Activated CD4-positive, alpha-beta T cell treated with anti-CD3 and anti-CD28 coated beads, Interleukin-2, amount 50 U/mL, for 16 hours (primary cell): ENCODE data around the gene MAGOH.
"Not testable (repeated sequence)": the region's sequence is repeated elsewhere in the genome, so short reads cannot be mapped to it uniquely, and the experiment has no call there.

Experiments used
- DNase-seq: peaks from one replicate; pipeline ENCODE4 v3.0.0-alpha.2; 2020

The MAGOH gene

DNA sequence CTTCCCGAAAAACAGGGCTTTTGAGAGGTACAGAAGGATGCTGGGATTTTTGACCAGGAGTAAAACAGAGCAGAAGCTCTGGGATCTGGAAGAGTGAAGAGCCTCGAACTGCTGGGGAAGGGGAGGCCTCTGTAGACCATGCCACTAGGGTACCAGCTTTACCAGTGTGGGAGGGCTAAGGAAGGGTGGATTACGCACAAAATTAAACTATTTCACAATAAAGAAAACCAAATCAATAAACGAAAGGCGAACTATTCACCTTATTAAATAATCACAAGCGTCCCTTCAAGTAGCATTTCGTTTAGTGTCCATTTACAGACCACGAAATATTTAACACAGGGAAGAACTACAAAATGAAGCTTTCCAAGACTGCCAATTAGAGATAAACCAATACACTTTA, 18.6 kb downstream of the MAGOH start:
- DNase-seq = no peak

- DNase-seq = no peak
These were observed 20.1 kb downstream of the MAGOH start for GRCh38 chr1:53218201-53218600.

GRCh38 chr1:53214376-53214940, 23.9 kb downstream of the MAGOH start:
- DNase-seq = no peak

GRCh38 chr1:53210954-53211353, 27.4 kb downstream of the MAGOH start:
- DNase-seq = no peak

DNA sequence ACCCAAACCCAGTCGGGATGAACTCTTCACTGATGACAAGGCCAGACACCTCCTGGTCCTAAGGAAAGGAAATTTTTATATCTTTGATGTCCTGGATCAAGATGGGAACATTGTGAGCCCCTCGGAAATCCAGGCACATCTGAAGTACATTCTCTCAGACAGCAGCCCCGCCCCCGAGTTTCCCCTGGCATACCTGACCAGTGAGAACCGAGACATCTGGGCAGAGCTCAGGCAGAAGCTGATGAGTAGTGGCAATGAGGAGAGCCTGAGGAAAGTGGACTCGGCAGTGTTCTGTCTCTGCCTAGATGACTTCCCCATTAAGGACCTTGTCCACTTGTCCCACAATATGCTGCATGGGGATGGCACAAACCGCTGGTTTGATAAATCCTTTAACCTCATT, 28.0 kb downstream of the MAGOH start:
- no peak for DNase-seq

DNA sequence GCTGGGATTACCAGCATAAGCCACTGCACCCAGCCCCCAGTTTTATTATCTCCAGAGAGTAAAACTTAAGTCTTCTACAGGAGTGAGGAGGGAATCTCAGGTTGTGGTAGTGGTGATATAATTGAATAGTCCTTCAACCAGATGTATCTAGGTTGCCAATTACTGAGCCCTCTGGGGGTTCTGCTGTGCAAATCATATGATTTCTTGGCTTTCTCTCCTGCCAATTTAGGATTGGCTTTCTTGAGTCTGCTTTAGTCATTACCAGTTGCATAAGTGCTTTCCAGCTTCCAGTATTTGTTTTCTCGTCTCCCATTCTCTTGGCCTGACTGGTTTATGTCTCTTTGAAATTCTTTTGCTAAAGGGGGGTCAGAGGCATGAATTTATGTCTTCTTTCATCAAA, 30.6 kb downstream of the MAGOH start:
- DNase-seq = no peak

DNA sequence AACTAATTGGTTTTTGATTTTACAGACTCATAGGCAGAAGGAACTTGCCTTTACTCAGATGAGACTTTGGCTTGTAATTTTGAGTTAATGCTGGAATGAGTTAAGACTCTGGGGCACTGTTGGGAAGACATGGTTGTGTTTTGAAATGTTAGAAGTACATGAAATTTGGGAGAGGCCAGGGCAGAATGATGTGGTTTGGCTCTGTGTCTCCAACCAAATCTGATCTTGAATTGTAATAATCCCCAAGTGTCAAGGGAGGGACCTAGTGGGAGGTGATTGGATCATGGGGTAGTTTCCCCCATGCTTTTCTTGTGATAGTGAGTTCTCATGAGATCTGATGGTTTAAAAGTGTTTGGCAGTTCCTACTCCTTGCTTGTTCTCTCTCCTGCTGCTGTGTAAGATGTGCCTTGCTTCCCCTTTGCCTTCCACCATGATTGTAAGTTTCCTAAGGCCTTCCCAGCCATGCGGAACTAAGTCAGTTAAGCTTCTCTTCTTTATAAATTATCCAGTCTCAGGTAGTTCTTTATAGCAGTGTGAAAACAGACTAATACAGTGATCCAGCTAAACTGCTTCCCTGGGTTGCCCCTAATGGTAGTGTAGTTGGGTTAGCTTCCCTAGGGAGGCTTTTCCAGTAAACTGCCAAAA, 31.5 kb downstream of the MAGOH start:
- no peak for DNase-seq

- DNase-seq = not testable (repeated sequence)
These were observed 32.1 kb downstream of the MAGOH start for GRCh38 chr1:53206083-53206685.

- not testable (repeated sequence) for DNase-seq
These were observed 32.8 kb downstream of the MAGOH start for GRCh38 chr1:53205496-53205895.

DNA sequence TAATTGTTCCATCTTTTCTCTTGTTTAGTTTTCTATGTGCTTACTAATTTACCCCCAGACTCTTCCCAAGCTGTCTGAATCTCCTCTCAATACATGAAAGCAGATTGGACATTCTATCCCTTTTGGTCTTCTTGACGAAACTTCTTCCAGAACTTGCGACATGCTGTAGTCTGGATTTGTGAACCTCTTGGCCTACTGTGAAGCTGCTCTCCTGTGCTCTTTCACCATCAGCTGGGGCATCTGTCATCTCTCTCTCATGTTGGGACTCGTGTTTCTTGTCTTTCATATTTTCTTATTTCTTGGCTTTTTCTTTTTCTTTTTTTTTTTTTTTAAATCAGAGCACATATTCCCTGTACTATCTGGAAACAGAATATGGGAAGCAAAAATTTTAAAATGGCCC, 34.9 kb downstream of the MAGOH start:
- no peak for DNase-seq

DNA sequence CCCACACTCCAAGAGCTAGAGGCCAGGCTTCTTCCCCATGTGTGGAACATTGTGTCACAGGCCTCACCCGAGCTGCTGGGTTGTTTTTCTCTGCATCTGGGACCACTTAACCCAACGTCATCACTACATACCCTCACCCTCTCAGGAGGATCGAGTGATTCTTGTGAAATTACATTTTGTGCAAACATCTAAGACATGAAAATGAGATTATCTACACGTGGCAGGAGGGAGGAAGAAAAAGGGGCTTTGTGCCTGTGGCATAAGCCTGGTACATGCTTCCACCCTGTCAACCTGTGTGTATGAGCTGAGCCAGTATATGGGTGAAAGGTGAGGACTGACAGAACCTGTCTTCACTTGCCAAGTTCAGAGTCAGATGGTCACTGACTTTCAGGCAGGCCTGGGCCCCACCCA, 40.1 kb downstream of the MAGOH start:
- DNase-seq = no peak

GRCh38 chr1:53197291-53198200, 40.8 kb downstream of the MAGOH start:
- DNase-seq = no peak

DNA sequence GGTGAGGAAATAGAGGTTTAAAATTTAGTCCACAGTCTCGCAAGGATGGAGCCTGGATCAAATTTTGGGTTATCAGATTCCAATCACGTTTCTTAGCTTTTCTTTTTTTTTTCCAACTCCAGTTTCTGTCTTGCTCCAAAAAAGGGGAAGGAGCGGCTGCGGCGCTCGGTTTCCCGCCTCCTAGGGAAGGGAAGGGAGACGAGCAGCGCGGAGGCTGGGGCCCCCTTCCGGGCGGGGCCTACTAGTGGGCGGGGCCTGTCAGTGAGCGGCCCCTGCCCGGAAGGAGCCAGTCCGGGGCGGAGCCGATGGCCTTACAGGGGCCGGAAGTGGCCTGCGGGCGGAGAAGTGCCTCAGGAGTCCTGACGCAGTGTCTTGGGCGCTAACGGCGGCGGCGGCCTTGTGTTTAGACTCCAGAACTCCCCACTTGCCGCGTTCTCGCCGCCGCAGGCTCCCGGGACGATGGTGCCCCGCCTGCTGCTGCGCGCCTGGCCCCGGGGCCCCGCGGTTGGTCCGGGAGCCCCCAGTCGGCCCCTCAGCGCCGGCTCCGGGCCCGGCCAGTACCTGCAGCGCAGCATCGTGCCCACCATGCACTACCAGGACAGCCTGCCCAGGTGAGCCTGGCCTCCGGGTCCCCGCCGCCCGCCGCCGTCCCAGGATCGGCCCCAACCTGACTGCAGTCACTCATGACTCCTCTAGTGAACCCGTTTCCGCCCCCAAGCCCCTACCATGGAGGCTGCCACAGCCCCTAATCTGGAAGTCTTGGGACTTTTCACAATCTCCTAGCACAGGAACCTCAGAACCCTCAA, 41.6 kb downstream of the MAGOH start, which contains the start of gene CPT2:
TSS of gene CPT2 (plus strand) at position 340 of the 806 bp plus-strand sequence. CDS start at position 460, 120 bp downstream.
- peak; percentile 95 for DNase-seq

DNA sequence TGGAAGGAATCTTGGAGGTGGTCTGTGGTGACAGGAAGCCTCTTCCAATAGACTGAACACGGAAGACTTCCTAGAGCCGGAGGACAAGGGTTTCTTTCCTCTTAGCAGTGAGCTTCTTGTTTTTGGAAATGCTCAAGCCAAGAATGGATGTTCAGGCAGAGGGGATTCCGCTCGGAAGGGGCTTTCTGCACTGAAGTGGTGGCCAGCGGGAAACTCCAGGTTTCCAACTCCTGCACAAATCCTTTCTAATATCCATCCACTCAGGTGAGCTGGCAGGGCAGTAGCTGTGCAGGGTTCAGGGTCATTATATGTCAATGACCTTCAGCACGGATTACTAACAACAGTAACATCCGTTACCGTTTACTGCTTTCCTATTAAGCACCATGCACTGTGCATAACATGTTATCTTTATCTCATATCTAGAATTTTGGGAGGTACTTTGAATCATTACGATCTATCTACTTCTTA, 42.3 kb downstream of the MAGOH start:
- DNase-seq = peak; percentile 23

DNA sequence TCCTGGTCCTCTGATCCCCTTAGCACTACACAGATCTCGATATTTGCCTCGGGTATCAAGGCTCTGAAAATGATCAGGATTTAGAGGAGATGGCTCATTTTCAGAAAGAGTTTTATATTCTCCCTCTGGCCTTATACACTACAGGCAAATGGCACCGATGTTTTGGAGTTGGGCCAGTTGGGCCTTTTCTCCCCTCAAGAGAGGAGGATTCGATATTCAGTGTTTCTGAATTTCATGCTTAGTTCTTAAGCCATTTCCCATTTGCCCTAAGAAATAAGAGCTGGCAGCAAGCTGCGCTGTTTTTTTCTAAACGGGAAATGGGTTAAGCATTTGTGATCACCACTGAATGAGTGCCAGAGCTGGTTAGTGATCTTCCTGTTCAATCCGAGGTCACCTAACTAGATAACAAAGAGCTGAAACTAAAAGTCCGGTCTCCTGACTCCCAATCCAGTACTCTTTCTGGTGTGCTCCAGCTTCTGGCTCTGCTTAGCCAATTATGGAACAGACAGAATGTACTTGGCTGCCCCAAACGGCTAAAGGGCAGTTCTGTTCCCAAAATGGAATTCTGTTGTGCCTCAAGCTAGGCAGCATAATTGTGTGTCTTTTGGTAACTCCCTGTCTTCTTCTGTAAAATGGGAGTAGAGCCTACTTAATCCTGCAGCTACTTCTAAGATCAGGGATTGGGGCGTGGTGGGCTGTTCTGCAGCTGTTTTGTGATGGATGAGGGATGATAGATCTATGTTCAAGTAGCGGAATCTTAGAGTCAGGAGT, 42.9 kb downstream of the MAGOH start:
- no peak for DNase-seq

DNA sequence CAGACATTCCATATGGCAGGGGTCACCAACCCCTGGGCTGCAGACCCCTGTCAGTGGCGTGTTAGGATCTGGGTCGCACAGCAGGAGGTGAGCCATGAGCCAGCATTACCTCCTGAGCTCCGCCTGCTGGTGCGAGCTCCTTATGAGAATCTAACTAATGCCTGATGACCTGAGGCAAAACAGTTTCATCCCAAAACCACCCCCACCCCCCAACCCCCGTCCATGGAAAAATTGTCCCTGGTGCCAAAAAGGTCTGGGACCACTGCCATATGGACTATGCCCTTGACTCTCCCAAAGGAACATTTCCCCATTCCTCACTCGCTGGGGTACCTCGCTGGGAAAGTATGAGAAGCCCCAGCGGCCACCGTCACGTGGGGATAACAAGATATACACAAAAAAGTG, 48.1 kb downstream of the MAGOH start:
- DNase-seq = no peak

DNA sequence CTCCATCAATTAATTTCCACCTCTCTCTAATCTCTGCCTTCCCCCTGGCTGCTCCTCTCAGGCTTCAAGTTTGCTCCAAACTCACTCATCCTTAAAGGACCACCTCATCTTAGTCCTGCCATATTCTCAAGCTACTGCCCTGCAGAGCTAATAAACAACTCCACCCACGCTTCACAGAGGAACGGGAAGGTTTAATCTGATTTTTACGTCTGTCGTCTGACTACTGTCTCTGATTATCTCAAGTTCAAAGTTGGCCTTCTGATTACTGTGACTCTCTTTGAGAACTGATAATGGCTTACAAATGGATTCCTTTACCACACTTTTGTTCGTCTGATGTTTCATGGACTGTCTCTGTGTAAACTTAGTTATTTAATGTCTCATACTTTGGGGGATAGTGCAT, 49.3 kb downstream of the MAGOH start:
- DNase-seq = no peak

DNA sequence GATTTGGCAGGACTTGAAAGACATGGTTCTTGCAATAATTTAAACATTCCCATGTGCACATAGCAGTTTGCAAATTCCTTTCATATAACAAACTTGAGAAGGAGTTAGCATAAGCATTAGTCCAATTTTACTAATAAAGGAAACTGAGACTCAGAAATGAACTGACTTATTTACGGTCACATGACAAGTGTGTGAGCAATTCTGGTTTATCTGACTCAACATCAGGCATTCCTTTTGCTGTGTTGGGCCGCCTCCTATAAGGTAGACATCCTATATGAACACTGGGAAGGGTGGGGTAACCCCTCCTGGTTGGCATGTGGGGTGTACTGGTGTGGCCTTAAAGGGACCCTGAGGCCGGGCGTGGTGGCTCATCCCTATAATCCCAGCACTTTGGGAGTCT, 50.2 kb downstream of the MAGOH start:
- DNase-seq = no peak

DNA sequence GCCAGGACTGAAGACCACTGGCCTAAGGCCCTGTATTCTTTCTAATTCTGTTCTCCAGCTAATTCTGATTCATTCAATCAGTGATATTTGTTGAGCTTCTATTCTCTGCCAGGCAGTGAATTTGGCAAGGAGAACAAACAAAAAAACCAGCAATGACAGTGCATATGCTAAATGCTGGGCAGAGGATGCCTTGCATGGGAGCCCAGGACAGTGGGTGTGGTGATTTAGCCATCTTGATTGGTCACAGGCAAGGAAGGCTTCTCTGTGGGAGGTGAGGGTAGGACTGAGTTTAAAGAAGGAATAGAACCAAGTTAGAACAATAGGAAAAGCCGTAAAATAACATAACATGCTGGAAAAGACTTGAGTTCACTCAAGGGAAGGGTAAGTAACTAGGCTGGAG, 50.9 kb downstream of the MAGOH start:
- DNase-seq = no peak

GRCh38 chr1:53186533-53186932, 51.8 kb downstream of the MAGOH start:
- no peak for DNase-seq

DNA sequence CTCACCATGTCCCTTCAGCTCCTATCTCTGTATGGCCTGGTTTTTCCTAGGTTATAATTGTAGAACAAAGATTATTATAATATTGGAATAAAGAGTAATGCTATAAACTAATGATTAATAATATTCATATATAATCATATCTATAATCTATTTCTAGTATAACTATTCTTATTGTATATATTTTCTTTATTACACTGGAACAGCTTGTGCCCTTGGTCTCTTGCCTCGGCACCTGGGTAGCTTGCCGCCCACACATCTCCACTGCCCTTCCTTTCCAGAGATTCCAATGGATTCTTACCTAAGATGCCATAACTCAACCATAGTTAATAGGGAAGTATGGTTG, 52.4 kb downstream of the MAGOH start:
- not testable (repeated sequence) for DNase-seq
